ENCODE results near the gene NMNAT3.
"Not testable (repeated sequence)": the region's sequence is repeated elsewhere in the genome, so short reads cannot be mapped to it uniquely, and the experiment has no call there.

- TF ChIP-seq CTCF (IDR thresholded peaks at IDR 0.05 in 4 of 5, conservative IDR thresholded peaks at IDR 0.05 in 1 of 5); POLR2A (IDR thresholded peaks at IDR 0.05): not testable (repeated sequence)
Observed at GRCh38 chr3:139591186-139591585, 86.6 kb downstream of the NMNAT3 start.
